ENCODE results near the gene SORCS2. TPM values are rescaled to one million over a fixed set of nuclear protein-coding genes. Genes with fewer than 3 reads are reported as not detected.

The SORCS2 gene
- total RNA-seq, 2 donors from 2014 or later: 0.68 to 0.92 TPM

DNA sequence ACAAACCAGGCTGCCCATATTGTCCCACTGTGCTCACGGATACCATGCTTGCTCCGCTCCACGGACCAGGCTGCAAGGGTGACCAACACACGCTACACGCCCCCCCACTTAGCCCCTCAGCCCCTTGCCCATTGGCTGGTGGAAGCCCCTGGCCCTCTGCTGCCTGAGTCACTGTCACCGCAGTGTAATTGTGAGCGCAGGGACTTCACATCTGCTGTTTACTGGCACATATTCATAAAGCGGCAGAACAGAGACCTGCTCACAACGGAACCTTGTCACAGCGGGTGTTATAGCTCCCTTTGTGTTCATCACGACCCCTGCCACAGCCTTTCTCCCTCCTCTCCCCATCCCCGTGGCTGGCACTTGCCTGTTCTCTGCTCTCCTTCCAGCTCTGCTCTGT is 158.7 kb downstream of the SORCS2 start:
- ATAC-seq (ENCODE audit: insufficient number of reproducible peaks, low FRiP score, low read depth) (no peak), DNase-seq (ENCODE audit: low spot score) (no peak)
- H3K4me3 ChIP-seq: no peak overlapping the region
- TF ChIP-seq, protein P1, sequence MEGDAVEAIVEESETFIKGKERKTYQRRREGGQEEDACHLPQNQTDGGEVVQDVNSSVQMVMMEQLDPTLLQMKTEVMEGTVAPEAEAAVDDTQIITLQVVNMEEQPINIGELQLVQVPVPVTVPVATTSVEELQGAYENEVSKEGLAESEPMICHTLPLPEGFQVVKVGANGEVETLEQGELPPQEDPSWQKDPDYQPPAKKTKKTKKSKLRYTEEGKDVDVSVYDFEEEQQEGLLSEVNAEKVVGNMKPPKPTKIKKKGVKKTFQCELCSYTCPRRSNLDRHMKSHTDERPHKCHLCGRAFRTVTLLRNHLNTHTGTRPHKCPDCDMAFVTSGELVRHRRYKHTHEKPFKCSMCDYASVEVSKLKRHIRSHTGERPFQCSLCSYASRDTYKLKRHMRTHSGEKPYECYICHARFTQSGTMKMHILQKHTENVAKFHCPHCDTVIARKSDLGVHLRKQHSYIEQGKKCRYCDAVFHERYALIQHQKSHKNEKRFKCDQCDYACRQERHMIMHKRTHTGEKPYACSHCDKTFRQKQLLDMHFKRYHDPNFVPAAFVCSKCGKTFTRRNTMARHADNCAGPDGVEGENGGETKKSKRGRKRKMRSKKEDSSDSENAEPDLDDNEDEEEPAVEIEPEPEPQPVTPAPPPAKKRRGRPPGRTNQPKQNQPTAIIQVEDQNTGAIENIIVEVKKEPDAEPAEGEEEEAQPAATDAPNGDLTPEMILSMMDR (IDR thresholded peaks at IDR 0.05): no peak
- H3K9me3 ChIP-seq: no peaks in the 10 kb centered on the region
- H3K36me3 ChIP-seq: no peaks in the 10 kb centered on the region
- H3K27ac ChIP-seq: no peak overlapping the region
- H3K4me1 ChIP-seq (ENCODE audit: control insufficient read depth in 1 of 2, low read depth in 2 of 2): no peaks in the 10 kb centered on the region
- H3K27me3 ChIP-seq (replicated peaks; ENCODE audit: insufficient read depth): no peaks in the 10 kb centered on the region

DNA sequence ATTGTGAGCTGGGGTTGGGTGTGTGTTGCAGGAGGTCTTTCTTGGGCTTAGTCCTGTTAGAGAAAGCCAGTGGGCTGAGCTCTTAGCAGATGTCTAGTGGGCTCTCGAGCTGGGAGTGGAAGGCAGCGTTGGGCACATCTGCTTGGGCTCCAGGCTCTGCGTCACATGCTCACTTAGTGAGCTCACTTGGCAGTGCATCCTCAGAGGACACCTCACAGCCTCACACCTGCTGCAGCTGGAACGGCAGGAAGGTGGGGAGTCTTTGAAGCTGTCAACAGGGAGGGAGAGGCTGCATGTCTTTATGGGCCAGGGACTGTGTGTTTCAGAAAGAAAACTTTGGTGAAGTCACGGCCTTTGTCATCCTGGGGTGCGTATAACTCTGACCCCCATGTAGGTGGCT is 160.1 kb downstream of the SORCS2 start:
- ATAC-seq (ENCODE audit: insufficient number of reproducible peaks, low FRiP score, low read depth): no peak
- TF ChIP-seq, protein P1 (IDR thresholded peaks at IDR 0.05): no peak
- Histone ChIP-seq H3K4me1 (ENCODE audit: control insufficient read depth in 1 of 2, low read depth in 2 of 2) (no peaks in the 10 kb centered on the region), H3K9me3 (no peaks in the 10 kb centered on the region), H3K4me3 (no peak overlapping the region), H3K36me3 (no peaks in the 10 kb centered on the region), H3K27me3 (replicated peaks; ENCODE audit: insufficient read depth) (no peaks in the 10 kb centered on the region), H3K27ac (no peak overlapping the region)
- no peak for DNase-seq (ENCODE audit: low spot score)

DNA sequence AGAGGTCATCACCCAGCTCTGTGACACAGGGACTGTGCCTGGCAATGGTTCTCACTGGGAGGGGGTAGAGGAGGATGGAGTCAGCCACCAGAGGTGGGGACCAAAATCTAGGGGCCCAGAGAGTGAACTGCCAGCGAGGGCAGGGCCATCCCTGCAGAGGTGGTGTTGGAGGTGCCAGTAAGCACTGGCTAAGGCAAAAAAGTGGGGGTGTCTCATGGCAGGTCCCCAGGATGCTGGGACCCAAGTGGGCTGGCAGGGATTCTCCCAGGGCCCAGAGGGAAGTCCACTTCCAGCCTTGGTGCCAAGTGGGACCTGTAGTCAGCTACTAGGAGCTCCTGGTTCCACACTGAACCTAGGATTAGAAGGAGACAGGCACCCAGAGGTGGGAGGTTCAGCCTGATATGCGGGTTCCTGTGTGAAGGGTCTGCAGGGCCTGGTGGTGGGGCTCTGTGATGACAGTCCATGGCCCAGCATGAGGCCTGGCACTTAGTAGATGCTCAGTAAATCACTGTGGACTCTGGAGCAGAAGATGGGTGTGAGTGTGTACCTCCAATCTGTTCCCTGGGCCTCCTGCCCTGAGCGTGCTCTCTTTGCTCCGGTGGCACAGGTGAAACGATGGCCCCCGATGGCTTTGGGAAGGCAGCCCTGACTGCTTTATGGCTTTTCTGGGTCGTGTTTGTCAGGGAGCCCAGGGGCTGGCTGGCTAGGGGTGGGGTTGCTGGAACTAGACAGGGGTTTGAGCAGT is 160.9 kb downstream of the SORCS2 start:
- DNase-seq (ENCODE audit: low spot score) (no peak), ATAC-seq (ENCODE audit: insufficient number of reproducible peaks, low FRiP score, low read depth) (no peak)
- no peaks in the 10 kb centered on the region for H3K9me3 ChIP-seq
- H3K4me1 ChIP-seq (ENCODE audit: control insufficient read depth in 1 of 2, low read depth in 2 of 2): peaks cover 0 to 1% of the 10 kb centered on the region in 2 donors
- H3K4me3 ChIP-seq: no peak overlapping the region
- TF ChIP-seq, protein P1 (IDR thresholded peaks at IDR 0.05): no peak
- no peaks in the 10 kb centered on the region for H3K36me3 ChIP-seq
- no peak overlapping the region for H3K27ac ChIP-seq
- no peaks in the 10 kb centered on the region for H3K27me3 ChIP-seq (replicated peaks; ENCODE audit: insufficient read depth)

DNA sequence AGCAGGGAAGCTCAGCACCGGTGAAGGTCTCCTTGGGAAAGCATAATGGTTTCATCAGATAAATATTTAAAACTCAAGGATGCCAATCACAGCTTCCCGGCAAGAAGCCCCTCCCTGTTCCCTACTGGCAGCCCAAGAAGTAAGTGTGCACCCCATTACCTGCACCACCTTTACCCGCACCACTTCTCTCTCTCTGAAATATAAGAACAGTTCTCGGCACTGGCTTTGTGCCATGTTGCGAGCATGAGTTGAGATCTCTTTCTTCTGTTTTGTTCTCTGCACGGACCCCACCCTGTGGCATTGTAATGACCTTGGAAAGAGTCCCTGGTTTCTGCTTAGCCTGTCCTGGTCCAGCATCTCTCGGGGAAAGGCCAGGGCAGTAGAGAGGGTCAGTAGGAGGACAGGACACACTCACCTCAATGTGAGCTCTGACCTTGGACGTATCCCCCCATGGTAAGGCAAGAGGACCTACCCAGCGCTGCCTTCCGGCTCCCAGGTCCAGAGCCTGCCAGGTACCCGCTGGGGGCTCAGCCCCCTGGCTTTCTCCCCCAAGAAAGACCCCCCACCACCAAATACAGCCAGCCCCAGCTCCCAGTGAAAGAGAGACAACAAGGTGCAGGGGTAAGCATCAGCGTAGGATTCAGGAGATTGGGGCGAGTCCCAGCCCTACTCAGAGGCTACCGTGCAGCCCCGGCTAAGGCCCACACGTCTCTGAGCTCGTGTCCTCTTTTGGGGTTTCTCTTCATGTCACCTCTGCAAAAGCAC is 161.7 kb downstream of the SORCS2 start:
- Histone ChIP-seq H3K4me1 (ENCODE audit: control insufficient read depth in 1 of 2, low read depth in 2 of 2) (peaks cover 0 to 6% of the 10 kb centered on the region in 2 donors), H3K9me3 (no peaks in the 10 kb centered on the region), H3K36me3 (no peaks in the 10 kb centered on the region), H3K4me3 (no peak overlapping the region), H3K27me3 (replicated peaks; ENCODE audit: insufficient read depth) (no peaks in the 10 kb centered on the region), H3K27ac (no peak overlapping the region)
- ATAC-seq (ENCODE audit: insufficient number of reproducible peaks, low FRiP score, low read depth): no peak
- TF ChIP-seq, protein P1 (IDR thresholded peaks at IDR 0.05): no peak
- no peak for DNase-seq (ENCODE audit: low spot score)

DNA sequence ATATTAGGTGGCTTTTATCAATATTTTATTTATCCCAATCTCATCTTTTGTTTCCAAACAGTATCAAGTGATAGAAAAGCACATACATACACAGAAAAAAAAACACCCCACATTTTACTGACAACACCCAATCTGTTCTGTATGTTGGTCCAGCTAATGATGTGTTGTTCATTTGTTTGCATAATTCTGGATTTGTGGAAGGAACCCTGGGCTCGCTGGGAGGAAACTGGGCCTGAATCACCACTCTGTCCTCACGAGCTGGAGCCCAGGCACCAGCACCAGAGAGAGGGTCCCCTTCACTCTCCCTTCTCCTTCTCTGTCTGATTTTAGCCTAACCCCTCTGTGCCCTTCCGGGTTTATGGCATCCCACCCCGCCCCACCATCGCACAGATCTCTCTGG is 162.6 kb downstream of the SORCS2 start:
- no peak for DNase-seq (ENCODE audit: low spot score)
- TF ChIP-seq, protein P1 (IDR thresholded peaks at IDR 0.05): no peak
- no peaks in the 10 kb centered on the region for H3K9me3 ChIP-seq
- no peak for ATAC-seq (ENCODE audit: insufficient number of reproducible peaks, low FRiP score, low read depth)
- H3K27me3 ChIP-seq (replicated peaks; ENCODE audit: insufficient read depth): no peaks in the 10 kb centered on the region
- H3K4me1 ChIP-seq (ENCODE audit: control insufficient read depth in 1 of 2, low read depth in 2 of 2): peaks cover 0 to 6% of the 10 kb centered on the region in 2 donors
- H3K36me3 ChIP-seq: no peaks in the 10 kb centered on the region
- no peak overlapping the region for H3K4me3 ChIP-seq
- H3K27ac ChIP-seq: no peak overlapping the region
